NCI-H1048 (cell line): ENCODE results near the gene FGF13.

ENCODE experiments used
- DNase-seq: peaks from one replicate; lab custom pipeline; 2025; lab: John Stamatoyannopoulos, UW

The FGF13 gene

DNA sequence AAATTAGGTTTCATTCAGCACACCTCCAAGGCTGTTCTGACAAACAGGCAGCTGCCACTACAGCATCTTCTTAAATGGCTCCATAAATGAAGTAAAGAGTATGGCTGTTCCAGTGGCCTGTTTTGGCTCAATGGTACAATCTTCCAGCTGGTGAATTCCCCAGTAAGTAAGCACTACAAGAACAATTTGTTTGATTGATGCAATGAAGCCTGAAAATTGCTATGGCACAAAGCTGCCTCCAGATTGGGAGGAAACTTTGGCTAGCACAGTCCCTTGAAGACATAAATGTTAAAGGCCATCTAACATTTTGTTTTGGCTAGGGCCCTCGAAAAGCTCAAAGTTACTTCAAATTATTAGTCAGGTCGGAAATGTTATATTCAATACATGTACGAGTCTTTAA is 47.5 kb downstream of the FGF13 start:
- DNase-seq = no peak

DNA sequence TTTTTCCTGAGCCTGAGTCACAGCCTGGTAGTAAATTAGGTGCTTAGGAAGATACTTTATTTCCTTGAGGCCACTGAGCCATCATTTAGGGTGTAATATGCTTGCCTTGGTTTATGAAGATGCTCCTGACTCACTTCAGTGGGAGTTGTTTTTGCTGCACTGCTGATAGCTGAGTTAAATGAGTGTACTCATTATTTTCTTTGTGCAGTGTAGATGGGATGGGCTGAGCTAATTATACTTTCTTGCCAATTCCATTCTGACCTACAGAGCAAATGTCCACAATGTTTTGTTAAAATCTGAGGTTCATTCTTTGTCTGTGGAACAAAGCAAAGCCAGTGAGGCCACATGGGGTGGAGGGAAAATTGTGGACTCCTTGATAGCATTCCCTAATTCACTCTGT is 60.0 kb downstream of the FGF13 start:
- DNase-seq = no peak

GRCh38 chrX:138648568-138648967 is 62.9 kb downstream of the FGF13 start:
- no peak for DNase-seq

DNA sequence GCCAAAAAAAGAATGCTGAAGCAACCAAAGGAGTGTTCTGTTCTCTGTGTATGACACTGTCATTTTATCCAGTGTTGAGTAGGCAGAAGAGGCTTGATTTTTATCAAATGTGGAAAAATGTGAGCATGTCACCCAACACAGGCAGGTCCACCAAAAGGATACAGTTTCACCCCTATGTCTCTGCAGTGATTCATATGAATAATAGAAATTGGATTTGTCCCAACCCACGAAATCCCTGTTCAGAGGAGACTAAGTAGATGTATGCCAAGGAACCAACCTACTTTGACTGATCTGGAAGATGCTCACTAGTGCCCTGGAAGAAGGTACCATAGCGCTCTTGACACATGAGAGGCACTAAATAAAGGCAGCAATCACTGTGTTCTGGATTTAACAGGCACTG is 72.5 kb downstream of the FGF13 start:
- DNase-seq = no peak
